GM10248 (cell line): ENCODE results near the gene TYK2.
"Not testable (repeated sequence)": the region's sequence is repeated elsewhere in the genome, so short reads cannot be mapped to it uniquely, and the experiment has no call there.

Experiments
- CTCF ChIA-PET: fragments of 300-600 bp; sonication (Branson Sonifier 250); formaldehyde crosslinking; extraction: SDS; loops from one replicate; lab custom pipeline; 2021; ENCODE audit warnings: antibody characterized with exemption; lab: Yijun Ruan, JAX
- POLR2A ChIA-PET: fragments of 350-650 bp; sonication (Branson Sonifier 250); formaldehyde crosslinking; extraction: SDS; loops from one replicate; lab custom pipeline; 2020; ENCODE audit warnings: antibody characterized with exemption; lab: Yijun Ruan, JAX
- DNase-seq: peaks from one replicate; pipeline ENCODE4 v3.0.0; 2012; ENCODE audit errors: extremely low spot score
- CTCF ChIP-seq: IDR thresholded peaks from 2 replicates; pipeline ENCODE4 v1.5.1; 2012; ENCODE audit warnings: mild to moderate bottlenecking, low read depth; ENCODE audit errors: extremely low read depth, missing control alignments, control extremely low read depth

The TYK2 gene

GRCh38 chr19:10388957-10389356 lies 8.6 kb upstream of the TYK2 start:
- ChIA-PET CTCF (interaction anchor here (0.7 to 12.2 kb wide), 51 partner anchors 10 to 485 kb away, joined by 3 to 484 read pairs (median 5); partner anchors contain the start of genes CDC37, DNMT1, ICAM1 and ICAM4), POLR2A (interaction anchor here (0.6 to 3.0 kb wide), 3 partner anchors 16 to 130 kb away, joined by 5 to 22 read pairs (median 6); partner anchors contain the start of gene ICAM1)

GRCh38 chr19:10384580-10384979 lies 4.2 kb upstream of the TYK2 start:
- no peak for DNase-seq
- no peak for TF ChIP-seq CTCF
- CTCF ChIA-PET = interaction anchor here (1.6 to 12.2 kb wide), 2 partner anchors 10 to 120 kb away, joined by 3 to 484 read pairs; partner anchors contain the start of gene ICAM1
- POLR2A ChIA-PET = no interaction called here

More at GRCh38 chr19:10388957-10389356, 8.6 kb upstream of the TYK2 start:
- peak; percentile 66 for DNase-seq
- TF ChIP-seq CTCF = peak; percentile 88

GRCh38 chr19:10383223-10383499 lies 2.8 kb upstream of the TYK2 start:
- DNase-seq = not testable (repeated sequence)
- ChIA-PET CTCF (interaction anchor here (1.2 to 12.2 kb wide), 4 partner anchors 12 to 119 kb away, joined by 3 to 484 read pairs (median 3); partner anchors contain the start of gene ICAM1), POLR2A (interaction anchor here (0.7 to 1.8 kb wide), 2 partner anchors 107 to 112 kb away, joined by 6 to 12 read pairs; partner anchors contain the start of gene ICAM1)

GRCh38 chr19:10379880-10380312 lies 476 bp downstream of the TYK2 start:
- CTCF ChIA-PET = interaction anchor here (0.8 to 12.2 kb wide), 12 partner anchors 9 to 449 kb away, joined by 3 to 484 read pairs (median 4); partner anchors contain the start of gene ICAM1
- POLR2A ChIA-PET = interaction anchor here (0.7 to 1.6 kb wide), 5 partner anchors 35 to 596 kb away, joined by 3 to 20 read pairs (median 5); partner anchors contain the start of genes ICAM1 and ICAM5
- no peak for DNase-seq
- no peak for TF ChIP-seq CTCF

- ChIA-PET POLR2A (no interaction called here), CTCF (interaction anchor here (1.8 to 12.2 kb wide), 3 partner anchors 11 to 447 kb away, joined by 4 to 484 read pairs (median 33); partner anchors contain the start of gene ICAM1)
- DNase-seq = no peak
- no peak for TF ChIP-seq CTCF
Measured at GRCh38 chr19:10378124-10378523, 2.2 kb downstream of the TYK2 start.

- POLR2A ChIA-PET, DNase-seq: not testable (repeated sequence)
- CTCF ChIA-PET = interaction anchor here (4.5 kb wide), 1 partner anchor 12 kb away, joined by 33 read pairs; no protein-coding TSS in a partner anchor
Measured at GRCh38 chr19:10377140-10377640, 3.2 kb downstream of the TYK2 start.

- TF ChIP-seq CTCF = no peak
- POLR2A ChIA-PET = interaction anchor here (0.7 kb wide), 1 partner anchor 419 kb away, joined by 3 read pairs; no protein-coding TSS in a partner anchor
- CTCF ChIA-PET = interaction anchor here (1.1 to 1.7 kb wide), 5 partner anchors 13 to 116 kb away, joined by 3 to 10 read pairs (median 4); partner anchors contain the start of gene CDC37
- no peak for DNase-seq
Measured at GRCh38 chr19:10374931-10375330, 5.4 kb downstream of the TYK2 start.
